T1000 (cell line): ENCODE measurements around the gene MYO5A.
"Not testable (repeated sequence)": the region's sequence is repeated elsewhere in the genome, so short reads cannot be mapped to it uniquely, and the experiment has no call there.

Experiments used
- DNase-seq: peaks from one replicate; lab custom pipeline; 2025; ENCODE audit warnings: mixed read lengths; lab: John Stamatoyannopoulos, UW

Gene MYO5A

GRCh38 chr15:52528564-52529340 lies at the start of gene MYO5A:
Gene MYO5A (minus strand): TSS chr15:52528880. CDS start chr15:52528806, 74 bp downstream.
- DNase-seq, result peak; percentile 76

GRCh38 chr15:52576692-52577091 lies 48.0 kb upstream of the MYO5A start:
- no peak for DNase-seq

- DNase-seq, result not testable (repeated sequence)
Measured at GRCh38 chr15:52575573-52575972, 46.9 kb upstream of the MYO5A start.

- no peak for DNase-seq
Measured at GRCh38 chr15:52575072-52575471, 46.4 kb upstream of the MYO5A start.

- DNase-seq, result not testable (repeated sequence)
Measured at GRCh38 chr15:52574623-52575022, 45.9 kb upstream of the MYO5A start.

GRCh38 chr15:52568601-52569585 lies 40.2 kb upstream of the MYO5A start, which contains the start of gene ARPP19:
Gene ARPP19 (minus strand): TSS chr15:52569030. CDS start chr15:52568892, 138 bp downstream.
- peak; percentile 85 for DNase-seq

- no peak for DNase-seq
Measured at GRCh38 chr15:52567871-52568600, 39.4 kb upstream of the MYO5A start.

GRCh38 chr15:52566889-52567288 lies 38.2 kb upstream of the MYO5A start:
- no peak for DNase-seq

GRCh38 chr15:52565417-52566358 lies 37.0 kb upstream of the MYO5A start:
- not testable (repeated sequence) for DNase-seq

- no peak for DNase-seq
Measured at GRCh38 chr15:52563501-52564060, 34.9 kb upstream of the MYO5A start.

GRCh38 chr15:52559575-52559974 lies 30.9 kb upstream of the MYO5A start:
- no peak for DNase-seq

- DNase-seq, result no peak
Measured at GRCh38 chr15:52559022-52559421, 30.3 kb upstream of the MYO5A start.

- no peak for DNase-seq
Measured at GRCh38 chr15:52558196-52558595, 29.5 kb upstream of the MYO5A start.

GRCh38 chr15:52557274-52557641 lies 28.6 kb upstream of the MYO5A start:
- no peak for DNase-seq

GRCh38 chr15:52556524-52557273 lies 28.0 kb upstream of the MYO5A start:
- no peak for DNase-seq

- DNase-seq, result no peak
Measured at GRCh38 chr15:52552303-52552702, 23.6 kb upstream of the MYO5A start.

- no peak for DNase-seq
Measured at GRCh38 chr15:52551762-52552161, 23.1 kb upstream of the MYO5A start.

- not testable (repeated sequence) for DNase-seq
Measured at GRCh38 chr15:52551186-52551585, 22.5 kb upstream of the MYO5A start.

GRCh38 chr15:52546031-52546751 lies 17.5 kb upstream of the MYO5A start:
- no peak for DNase-seq
